Panc1 (cell line): Measurements from ENCODE around the gene PDE1A. TPM values are rescaled to one million over a fixed set of nuclear protein-coding genes. Genes with fewer than 3 reads are reported as not detected.

Experiments
- ATAC-seq: fragments of 200-7000 bp; cut with Tn5 transposase; 2 replicates; pipeline ENCODE4 v1.9.1; 2020; ENCODE audit warnings: mild to moderate bottlenecking, moderate library complexity
- BruUV-seq: library from RNA; stranded (reverse); fragments of 400-500 nt; replicated peaks from 2 replicates; lab custom pipeline; 2021; lab: Mats Ljungman, UMichigan
- CTCF ChIA-PET: fragments of 300-600 bp; sonication (Branson Sonifier 250); formaldehyde crosslinking; loops from one replicate; lab custom pipeline; 2022; ENCODE audit warnings: antibody characterized with exemption; lab: Charles Lee
- POLR2A ChIA-PET: fragments of 300-600 bp; sonication (Branson Sonifier 250); formaldehyde crosslinking; loops from one replicate; lab custom pipeline; 2022; ENCODE audit warnings: antibody characterized with exemption; lab: Charles Lee
- DNase-seq: peaks from one replicate; pipeline ENCODE4 v3.0.0-alpha.2; 2010; ENCODE audit warnings: low read depth, low spot score
- H3K27ac ChIP-seq: 2 replicates; pipeline ENCODE4 v1.5.1; 2011; ENCODE audit warnings: mild to moderate bottlenecking, low read length, inconsistent platforms
- H3K27me3 ChIP-seq: fragments of 200-500 bp; sonication (Bioruptor generic); 2 replicates; pipeline ENCODE4 v1.6.0; 2014; ENCODE audit warnings: low read length, inconsistent platforms; ENCODE audit not compliant: control insufficient read depth, insufficient read depth
- H3K36me3 ChIP-seq: fragments of 200-500 bp; sonication (Bioruptor generic); 2 replicates; pipeline ENCODE4 v1.5.1; 2014; ENCODE audit warnings: inconsistent platforms, mild to moderate bottlenecking, low read length, moderate library complexity; ENCODE audit not compliant: control insufficient read depth, insufficient read depth
- H3K4me1 ChIP-seq: 2 replicates; pipeline ENCODE4 v1.5.1; 2011; ENCODE audit warnings: inconsistent platforms, mild to moderate bottlenecking, low read length, moderate library complexity; ENCODE audit not compliant: control insufficient read depth, insufficient read depth
- H3K4me3 ChIP-seq, 2 experiments: 2 replicates each; pipeline ENCODE4 v1.5.1; 2011 to 2012; ENCODE audit warnings: low read depth in 2 of 2, low read length in 2 of 2, mild to moderate bottlenecking in 2 of 2, inconsistent platforms in 1 of 2, moderate library complexity in 1 of 2
- H3K9me3 ChIP-seq: fragments of 200-500 bp; sonication (Bioruptor generic); 2 replicates; pipeline ENCODE4 v1.5.1; 2014; ENCODE audit warnings: low read depth, mild to moderate bottlenecking, inconsistent platforms, low read length, moderate library complexity; ENCODE audit not compliant: control insufficient read depth, insufficient read depth
- POLR2AphosphoS5 ChIP-seq: IDR thresholded peaks from 2 replicates; pipeline ENCODE4 v1.6.1; 2012; ENCODE audit warnings: mild to moderate bottlenecking, low read depth, low read length, moderate library complexity
- REST ChIP-seq, 2 experiments: IDR thresholded peaks; 2 replicates each; pipeline ENCODE4 v1.6.1; 2011 to 2012; ENCODE audit warnings: low read depth in 2 of 2, control low read depth in 1 of 2, low read length in 1 of 2, mild to moderate bottlenecking in 1 of 2, moderate library complexity in 1 of 2; ENCODE audit not compliant: insufficient read depth in 1 of 2
- SIN3A ChIP-seq: IDR thresholded peaks from 2 replicates; pipeline ENCODE4 v1.6.1; 2012; ENCODE audit warnings: low read depth, mild to moderate bottlenecking, low read length, moderate library complexity, borderline replicate concordance; ENCODE audit not compliant: insufficient read depth
- TCF7L2 ChIP-seq: IDR thresholded peaks from 2 replicates; pipeline ENCODE4 v1.6.1; 2011; ENCODE audit warnings: mild to moderate bottlenecking, low read depth, low read length, inconsistent platforms
- in situ Hi-C: cut with HindIII; loops from 2 replicates; pipeline ENCODE4 v1.10.0; 2016; ENCODE audit warnings: low sequenced_read_pairs, low pct_unique_long_range_greater_than_20kb
- intact Hi-C: fragments of 100-400 bp; cut with micrococcal nuclease; formaldehyde crosslinking; loops from one replicate; pipeline ENCODE4 v1.10.0; 2022; ENCODE audit not compliant: unreplicated experiment
- total RNA-seq: library from RNA; stranded (reverse); gene quantifications from one replicate; pipeline ENCODE4 v1.2.1, GENCODE V29; 2021; ENCODE audit not compliant: unreplicated experiment
- TF ChIP-seq, protein P1 (sequence below): fragments of 450-650 bp; IDR thresholded peaks from 2 replicates; pipeline ENCODE4 v1.5.1; 2017; ENCODE audit warnings: mild to moderate bottlenecking

Gene PDE1A
- total RNA-seq, 1 experiment from 2014 or later: 0.08 TPM

- TF ChIP-seq, protein P1, sequence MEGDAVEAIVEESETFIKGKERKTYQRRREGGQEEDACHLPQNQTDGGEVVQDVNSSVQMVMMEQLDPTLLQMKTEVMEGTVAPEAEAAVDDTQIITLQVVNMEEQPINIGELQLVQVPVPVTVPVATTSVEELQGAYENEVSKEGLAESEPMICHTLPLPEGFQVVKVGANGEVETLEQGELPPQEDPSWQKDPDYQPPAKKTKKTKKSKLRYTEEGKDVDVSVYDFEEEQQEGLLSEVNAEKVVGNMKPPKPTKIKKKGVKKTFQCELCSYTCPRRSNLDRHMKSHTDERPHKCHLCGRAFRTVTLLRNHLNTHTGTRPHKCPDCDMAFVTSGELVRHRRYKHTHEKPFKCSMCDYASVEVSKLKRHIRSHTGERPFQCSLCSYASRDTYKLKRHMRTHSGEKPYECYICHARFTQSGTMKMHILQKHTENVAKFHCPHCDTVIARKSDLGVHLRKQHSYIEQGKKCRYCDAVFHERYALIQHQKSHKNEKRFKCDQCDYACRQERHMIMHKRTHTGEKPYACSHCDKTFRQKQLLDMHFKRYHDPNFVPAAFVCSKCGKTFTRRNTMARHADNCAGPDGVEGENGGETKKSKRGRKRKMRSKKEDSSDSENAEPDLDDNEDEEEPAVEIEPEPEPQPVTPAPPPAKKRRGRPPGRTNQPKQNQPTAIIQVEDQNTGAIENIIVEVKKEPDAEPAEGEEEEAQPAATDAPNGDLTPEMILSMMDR: no peak
- no peak for TF ChIP-seq REST (IDR thresholded peaks at IDR 0.05; ENCODE audit: insufficient read depth in 1 of 2, low read depth in 2 of 2, low read length in 1 of 2)
- TF ChIP-seq SIN3A: no peak
- TF ChIP-seq POLR2AphosphoS5: no peak
- Histone ChIP-seq H3K27ac (no peak overlapping the region), H3K27me3 (no peaks in the 10 kb centered on the region), H3K9me3 (no peaks in the 10 kb centered on the region), H3K36me3 (no peaks in the 10 kb centered on the region), H3K4me1 (no peaks in the 10 kb centered on the region), H3K4me3 (no peak overlapping the region)
- DNase-seq (no peak), ATAC-seq (no peak)
- intact Hi-C loops: no loop called here
- ChIA-PET POLR2A (no interaction called here), CTCF (no interaction called here)
- in situ Hi-C loops: no loop called here
- BruUV-seq: no TSS peak
Observed at GRCh38 chr2:182448371-182448770, 21.5 kb upstream of the PDE1A start.

DNA sequence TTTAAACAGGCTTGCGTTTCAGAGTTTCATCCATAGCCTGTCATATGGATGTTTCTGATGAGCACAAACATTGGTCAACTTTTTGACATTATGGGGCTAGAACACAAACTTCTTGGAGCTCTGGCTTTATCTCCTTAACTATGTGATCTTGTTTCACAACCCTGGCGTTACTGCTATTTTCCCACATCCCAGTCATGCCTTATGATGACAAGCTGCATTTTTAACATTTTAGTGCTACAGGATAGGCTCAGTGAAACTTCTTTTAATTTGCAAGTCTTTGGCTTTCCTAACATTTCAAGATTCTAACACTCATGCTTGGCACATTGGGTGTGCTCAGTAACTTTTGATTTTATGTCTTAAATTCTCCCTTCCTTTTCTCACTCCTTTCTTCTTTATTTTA lies 21.0 kb upstream of the PDE1A start:
- Histone ChIP-seq H3K4me1 (no peaks in the 10 kb centered on the region), H3K4me3 (no peak overlapping the region), H3K27ac (no peak overlapping the region), H3K27me3 (no peaks in the 10 kb centered on the region), H3K36me3 (no peaks in the 10 kb centered on the region), H3K9me3 (no peaks in the 10 kb centered on the region)
- ChIA-PET CTCF (no interaction called here), POLR2A (interaction anchor here (0.7 kb wide), 1 partner anchor 21 kb away, joined by 4 read pairs; the partner anchor contains the start of gene PDE1A)
- in situ Hi-C loops (no loop called here), intact Hi-C loops (no loop called here)
- no TSS peak for BruUV-seq
- DNase-seq (no peak), ATAC-seq (no peak)
- TF ChIP-seq, protein P1: no peak
- no peak for TF ChIP-seq REST (IDR thresholded peaks at IDR 0.05; ENCODE audit: insufficient read depth in 1 of 2, low read depth in 2 of 2, low read length in 1 of 2)
- TF ChIP-seq SIN3A: no peak
- no peak for TF ChIP-seq POLR2AphosphoS5
- TF ChIP-seq TCF7L2: no peak
